ENCODE results near the gene ALK. TPM values are rescaled to one million over a fixed set of nuclear protein-coding genes. Genes with fewer than 3 reads are reported as not detected.

The ALK gene
- total RNA-seq, 2 experiments from 2014 or later = not detected

- no peak for ATAC-seq
- intact Hi-C loops (cut with micrococcal nuclease) = no loop called here
Measured at GRCh38 chr2:29218550-29219125, 702.7 kb downstream of the ALK start.

GRCh38 chr2:29218071-29218470, 703.3 kb downstream of the ALK start:
- no peaks in the 10 kb centered on the region for H3K36me3 Mint-ChIP-seq (ENCODE audit: low read depth)

More at GRCh38 chr2:29218550-29219125, 702.7 kb downstream of the ALK start:
- Mint-ChIP-seq H3K9me3 (no peaks in the 10 kb centered on the region), H3K36me3 (ENCODE audit: low read depth) (no peaks in the 10 kb centered on the region), H3K4me3 (no peak overlapping the region), H3K4me1 (ENCODE audit: low read depth) (no peaks in the 10 kb centered on the region), H3K27ac (no peak overlapping the region), H3K27me3 (no peaks in the 10 kb centered on the region)
- no peak for DNase-seq
- no peak for TF ChIP-seq CTCF (IDR thresholded peaks at IDR 0.05)
- CTCF ChIA-PET = no interaction called here
- POLR2A ChIA-PET = no interaction called here

GRCh38 chr2:29216609-29216909, 704.8 kb downstream of the ALK start:
- no peak for TF ChIP-seq CTCF (IDR thresholded peaks at IDR 0.05)

More at GRCh38 chr2:29218071-29218470, 703.3 kb downstream of the ALK start:
- CTCF ChIA-PET = no interaction called here
- intact Hi-C loops (cut with micrococcal nuclease) = no loop called here
- Mint-ChIP-seq H3K27ac (no peak overlapping the region), H3K9me3 (no peaks in the 10 kb centered on the region), H3K4me3 (no peak overlapping the region), H3K4me1 (ENCODE audit: low read depth) (no peaks in the 10 kb centered on the region), H3K27me3 (no peaks in the 10 kb centered on the region)
- TF ChIP-seq CTCF (IDR thresholded peaks at IDR 0.05) = no peak
- no peak for DNase-seq
- POLR2A ChIA-PET = no interaction called here
- no peak for ATAC-seq

GRCh38 chr2:29215739-29216608, 705.4 kb downstream of the ALK start:
- H3K36me3 Mint-ChIP-seq (ENCODE audit: low read depth) = no peaks in the 10 kb centered on the region
- ATAC-seq (no peak), DNase-seq (no peak)
- ChIA-PET POLR2A (no interaction called here), CTCF (no interaction called here)
- no peak for TF ChIP-seq CTCF (IDR thresholded peaks at IDR 0.05)
- H3K4me1 Mint-ChIP-seq (ENCODE audit: low read depth) = no peaks in the 10 kb centered on the region
- intact Hi-C loops (cut with micrococcal nuclease) = no loop called here
- no peaks in the 10 kb centered on the region for H3K27me3 Mint-ChIP-seq
- no peak overlapping the region for H3K4me3 Mint-ChIP-seq
- H3K9me3 Mint-ChIP-seq = no peaks in the 10 kb centered on the region
- H3K27ac Mint-ChIP-seq = no peak overlapping the region

More at GRCh38 chr2:29216609-29216909, 704.8 kb downstream of the ALK start:
- CTCF ChIA-PET = no interaction called here
- no peak for ATAC-seq
- intact Hi-C loops (cut with micrococcal nuclease) = no loop called here
- Mint-ChIP-seq H3K27me3 (no peaks in the 10 kb centered on the region), H3K27ac (no peak overlapping the region), H3K4me1 (ENCODE audit: low read depth) (no peaks in the 10 kb centered on the region), H3K9me3 (no peaks in the 10 kb centered on the region), H3K36me3 (ENCODE audit: low read depth) (no peaks in the 10 kb centered on the region), H3K4me3 (no peak overlapping the region)
- DNase-seq = no peak
- POLR2A ChIA-PET = no interaction called here

GRCh38 chr2:29215073-29215472, 706.3 kb downstream of the ALK start:
- CTCF ChIA-PET = no interaction called here
- Mint-ChIP-seq H3K4me1 (ENCODE audit: low read depth) (no peaks in the 10 kb centered on the region), H3K36me3 (ENCODE audit: low read depth) (no peaks in the 10 kb centered on the region), H3K4me3 (no peak overlapping the region), H3K27me3 (no peaks in the 10 kb centered on the region), H3K9me3 (no peaks in the 10 kb centered on the region), H3K27ac (no peak overlapping the region)
- POLR2A ChIA-PET = interaction anchor here (1.0 kb wide), 1 partner anchor 13 kb away, joined by 3 read pairs; no protein-coding TSS in a partner anchor
- ATAC-seq (no peak), DNase-seq (no peak)
- intact Hi-C loops (cut with micrococcal nuclease) = no loop called here
- no peak for TF ChIP-seq CTCF (IDR thresholded peaks at IDR 0.05)
